Esophagus squamous epithelium (tissue), 4 donors: ENCODE measurements around the gene DUSP2.

ENCODE experiments used
- CTCF ChIP-seq, 6 experiments: fragments of 450-650 bp in 4 of 6; fragments of 200-600 bp in 2 of 6; sonication (generic) in 2 of 6; IDR thresholded peaks; one replicate each; pipeline ENCODE4 v1.5.1; 2016 to 2019; ENCODE audit warnings: antibody characterized with exemption in 6 of 6, mild to moderate bottlenecking in 4 of 6, moderate library complexity in 4 of 6
- POLR2A ChIP-seq, 4 donors: fragments of 450-650 bp; IDR thresholded peaks; one replicate each; pipeline ENCODE4 v1.6.1; 2017; ENCODE audit warnings: antibody characterized with exemption in 4 of 4, mild to moderate bottlenecking in 4 of 4, moderate library complexity in 3 of 4

GRCh38 chr2:96131152-96131812 is 14.0 kb downstream of the DUSP2 start:
- TF ChIP-seq CTCF (IDR thresholded peaks at IDR 0.05) (no peak), POLR2A (IDR thresholded peaks at IDR 0.05) (no peak)
